HFF-Myc (cell line): Measurements from ENCODE around the gene DALRD3.

Experiments used
- DNase-seq: peaks from one replicate; pipeline ENCODE4 v3.0.0-alpha.2; 2011; ENCODE audit warnings: low read depth; ENCODE audit errors: extremely low read depth
- H3K4me3 ChIP-seq: replicated peaks from 2 replicates; pipeline ENCODE4 v1.5.1; 2011; ENCODE audit warnings: low read depth, mild to moderate bottlenecking, control low read depth, low read length
- CTCF ChIP-seq: IDR thresholded peaks from 2 replicates; pipeline ENCODE4 v1.5.1; 2012; ENCODE audit warnings: mild to moderate bottlenecking, low read depth, low read length, control low read depth; ENCODE audit errors: missing control alignments

Gene DALRD3

GRCh38 chr3:49005998-49006397 lies 12.4 kb downstream of the DALRD3 start:
- no peak for DNase-seq
- no peak for TF ChIP-seq CTCF
- peak overlapping the region; percentile 59 for H3K4me3 ChIP-seq

GRCh38 chr3:49005303-49005680 lies 13.1 kb downstream of the DALRD3 start:
- H3K4me3 ChIP-seq = no peak overlapping the region
- no peak for DNase-seq
- no peak for TF ChIP-seq CTCF

GRCh38 chr3:49004352-49005302 lies 13.8 kb downstream of the DALRD3 start:
- no peak overlapping the region for H3K4me3 ChIP-seq
- DNase-seq = no peak
- TF ChIP-seq CTCF = no peak

GRCh38 chr3:49001155-49001554 lies 17.2 kb downstream of the DALRD3 start:
- H3K4me3 ChIP-seq = no peak overlapping the region
- no peak for DNase-seq
- no peak for TF ChIP-seq CTCF

GRCh38 chr3:48999085-48999858 lies 19.1 kb downstream of the DALRD3 start:
- TF ChIP-seq CTCF = no peak
- DNase-seq = no peak
- H3K4me3 ChIP-seq = no peak overlapping the region

GRCh38 chr3:48997714-48998637 lies 20.4 kb downstream of the DALRD3 start:
- H3K4me3 ChIP-seq = no peak overlapping the region
- no peak for TF ChIP-seq CTCF
- no peak for DNase-seq
